HG02678 (cell line): ENCODE data around the gene LDHD.

Source experiments
- ATAC-seq: cut with Tn5 transposase; IDR thresholded peaks from one replicate; pipeline ENCODE4 v1.9.1; 2021; ENCODE audit warnings: mild to moderate bottlenecking, moderate library complexity; ENCODE audit not compliant: unreplicated experiment

Gene LDHD

DNA sequence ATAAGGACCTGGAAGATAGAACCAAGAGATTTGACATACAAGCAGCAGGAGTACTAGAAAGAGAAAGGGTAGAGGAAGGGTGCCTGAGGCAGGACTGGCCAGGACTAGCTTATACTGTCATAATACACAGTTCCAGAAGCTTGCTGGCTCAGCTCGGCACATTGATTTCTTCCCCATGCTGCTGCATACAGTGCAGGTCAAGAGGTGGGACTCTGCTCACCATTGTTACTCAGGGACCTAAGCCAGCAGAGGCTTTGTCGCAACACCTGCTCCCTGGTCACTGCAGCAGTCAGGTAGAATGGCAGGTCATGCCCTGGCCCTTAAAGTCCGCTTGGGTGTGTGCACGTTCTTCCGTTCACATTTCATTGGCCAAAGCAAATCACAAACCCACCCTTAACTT is 32.8 kb downstream of the LDHD start:
- ATAC-seq: no peak

DNA sequence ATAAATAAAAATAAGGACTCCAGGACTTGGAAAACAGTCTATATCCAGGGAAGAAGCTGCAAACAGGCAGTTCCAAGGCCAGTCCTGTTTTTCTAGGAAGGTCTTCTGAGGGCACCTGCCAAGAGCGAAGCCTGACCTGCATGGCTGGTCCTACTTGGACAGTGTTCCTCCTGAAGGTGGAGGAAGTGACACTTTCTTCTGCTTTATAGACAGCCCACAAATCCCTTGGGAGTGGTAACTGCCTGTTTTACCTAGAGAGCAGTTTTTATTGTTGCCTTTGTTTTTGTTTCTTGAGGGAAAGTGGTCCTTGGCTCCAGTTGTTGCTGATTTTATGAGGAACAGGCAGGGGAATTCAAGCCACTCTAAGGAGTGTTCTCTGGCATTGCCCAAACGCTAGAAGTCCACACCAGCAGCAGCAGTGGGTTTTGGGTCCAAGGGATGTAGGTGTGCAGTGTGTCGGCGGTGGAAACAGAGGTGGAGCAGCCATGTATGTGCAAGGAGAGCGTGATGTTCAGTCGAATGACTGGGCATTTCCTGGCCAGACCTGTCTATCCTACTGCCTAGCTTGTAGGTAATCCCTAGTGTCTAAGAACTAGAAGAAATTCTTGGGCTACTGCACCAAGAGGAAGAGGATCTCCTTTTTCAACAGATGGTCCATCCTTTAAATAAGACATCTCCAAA is 35.3 kb downstream of the LDHD start:
- no peak for ATAC-seq

DNA sequence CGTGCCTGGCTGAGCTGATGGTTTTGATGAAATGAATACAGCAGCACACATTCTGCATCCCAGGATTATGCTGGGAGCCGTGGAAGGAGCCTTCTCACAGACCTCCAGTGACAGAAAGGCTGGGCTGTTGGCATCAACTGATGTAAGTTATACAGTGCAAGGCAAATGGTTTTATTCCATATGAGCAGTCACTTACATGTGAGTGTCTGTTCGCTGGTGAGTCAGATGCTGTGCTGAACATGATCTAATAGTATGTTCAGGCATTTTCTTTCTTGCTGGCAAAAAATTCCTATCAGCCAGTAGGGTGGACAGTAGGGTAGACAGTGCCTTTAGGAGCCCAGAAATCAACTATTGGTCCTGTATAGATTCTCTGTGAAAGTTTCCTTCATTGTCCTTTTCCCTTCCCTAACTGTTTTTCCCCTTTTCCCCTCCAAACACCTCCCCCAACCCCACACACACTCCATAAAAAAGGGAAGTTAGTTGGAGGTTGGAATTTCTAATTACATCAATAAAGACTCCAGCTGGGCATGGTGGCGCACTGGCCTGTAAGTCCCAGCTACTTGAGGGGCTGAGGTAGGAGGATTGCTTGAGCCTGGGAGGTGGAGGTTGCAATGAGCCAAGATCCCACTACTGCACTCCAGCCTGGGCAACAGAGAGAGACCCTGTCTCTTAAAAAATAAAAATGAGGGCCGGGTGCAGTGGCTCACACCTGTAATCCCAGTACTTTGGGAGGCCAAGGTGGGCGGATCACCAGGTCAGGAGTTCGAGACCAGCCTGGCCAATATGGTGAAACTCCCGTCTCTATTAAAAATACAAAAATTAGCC is 36.2 kb downstream of the LDHD start:
- ATAC-seq: no peak

DNA sequence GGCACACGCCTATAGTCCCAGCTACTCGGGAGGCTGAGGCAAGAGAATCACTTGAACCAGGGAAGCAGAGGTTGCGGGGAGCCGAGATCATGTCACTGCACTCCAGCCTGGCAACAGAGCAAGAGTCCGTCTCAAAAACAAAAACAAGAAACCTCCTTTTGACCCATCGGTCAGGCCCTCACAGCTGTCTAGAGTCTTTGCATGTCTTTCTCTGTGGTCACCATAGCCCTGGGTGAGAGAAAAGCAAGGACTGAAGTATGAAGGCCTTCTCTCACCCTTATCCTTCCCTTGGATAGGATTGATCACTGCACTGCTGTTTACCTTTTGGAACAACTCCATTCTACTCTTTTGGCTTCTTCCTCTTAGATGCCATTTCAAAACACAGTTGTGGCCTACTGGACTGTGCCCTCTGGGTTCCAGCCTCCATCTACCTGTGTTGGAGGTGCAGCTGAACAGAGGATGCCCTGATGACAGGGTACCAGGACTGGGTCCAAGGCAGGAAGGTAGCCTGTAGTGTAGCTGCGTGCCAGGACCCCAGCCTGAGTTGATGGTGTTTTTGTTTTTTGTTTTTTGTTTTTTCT is 37.1 kb downstream of the LDHD start:
- no peak for ATAC-seq

DNA sequence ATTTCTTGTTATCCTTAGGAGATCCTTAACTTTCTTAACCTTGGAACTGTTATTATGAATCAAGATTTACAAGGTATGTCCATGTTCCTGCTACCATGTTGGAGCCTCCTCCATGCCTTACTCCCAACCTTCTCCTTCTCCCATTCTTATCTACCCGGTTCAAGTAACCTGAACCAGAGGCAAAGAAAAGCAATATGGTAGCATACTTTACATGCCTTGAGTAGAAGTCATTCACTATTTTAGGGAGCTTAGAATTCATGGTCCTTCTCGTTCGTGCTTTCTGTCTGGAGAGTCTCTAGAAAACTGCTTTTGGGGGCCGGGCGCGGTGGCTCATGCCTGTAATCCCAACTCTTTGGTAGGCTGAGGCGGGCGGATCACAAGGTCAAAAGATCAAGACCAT is 37.7 kb downstream of the LDHD start:
- ATAC-seq: no peak

DNA sequence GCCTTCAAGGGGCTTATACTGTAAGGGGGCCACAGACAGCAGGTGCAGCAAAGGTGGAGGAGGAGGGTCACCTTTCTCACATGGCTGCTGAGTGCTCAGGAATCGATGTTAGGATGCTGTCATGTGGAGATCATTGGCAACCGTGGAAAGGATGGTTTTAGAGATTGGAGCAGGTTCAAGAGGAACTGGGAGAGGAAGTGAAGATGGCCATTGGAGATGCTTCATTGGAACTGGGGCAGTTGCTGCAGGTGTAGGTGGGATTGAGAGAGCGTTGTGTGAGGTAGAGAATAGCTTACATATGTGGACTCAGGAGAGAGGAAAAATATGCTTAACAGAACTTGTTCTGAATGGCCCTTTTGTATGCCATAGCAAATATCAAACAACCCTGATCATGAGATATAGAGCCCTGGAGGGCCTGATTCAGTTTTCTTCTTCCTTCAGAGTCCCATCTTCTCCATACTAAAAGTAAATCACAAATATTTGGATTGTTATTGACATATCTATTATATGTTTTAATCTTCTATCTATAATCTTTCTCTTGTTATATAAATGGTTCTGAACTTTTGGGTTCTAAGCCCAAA is 40.8 kb downstream of the LDHD start:
- no peak for ATAC-seq

DNA sequence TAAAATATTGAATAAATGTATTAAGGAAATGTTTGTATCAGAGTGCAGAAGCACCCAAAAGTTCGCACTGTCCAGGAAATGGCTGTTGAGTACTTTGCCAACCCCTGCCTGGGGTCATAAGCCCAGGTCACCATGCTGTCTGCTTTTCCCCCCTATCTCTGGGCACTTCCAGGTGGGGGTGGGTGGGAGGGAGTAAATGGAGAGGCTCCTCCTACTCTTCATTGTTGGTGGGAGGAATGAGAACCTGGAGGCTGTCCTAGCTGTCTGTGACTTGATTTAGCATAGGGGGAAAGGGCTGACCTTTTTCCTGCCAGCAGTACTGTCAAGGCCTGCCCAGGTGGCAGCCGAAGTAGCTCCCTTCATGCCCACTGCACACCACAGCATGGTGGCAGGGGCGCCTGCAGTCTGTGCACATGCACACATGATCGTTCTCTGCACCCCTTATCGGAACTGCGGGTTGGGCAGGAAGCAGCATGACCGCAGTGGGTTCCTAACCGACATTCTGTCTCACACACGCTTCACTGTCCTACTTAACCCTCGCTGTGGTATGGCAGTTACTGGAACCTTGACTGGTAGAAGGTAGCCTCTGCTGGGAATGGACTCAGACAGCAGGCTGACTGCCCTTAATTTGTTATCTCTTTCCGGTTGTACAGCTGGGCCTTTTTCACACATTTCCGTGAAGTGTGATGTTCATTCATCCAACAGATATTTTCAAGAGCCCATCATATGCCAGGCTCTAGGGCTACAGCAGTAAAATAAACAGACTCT is 41.5 kb downstream of the LDHD start:
- ATAC-seq: peak; percentile 98

DNA sequence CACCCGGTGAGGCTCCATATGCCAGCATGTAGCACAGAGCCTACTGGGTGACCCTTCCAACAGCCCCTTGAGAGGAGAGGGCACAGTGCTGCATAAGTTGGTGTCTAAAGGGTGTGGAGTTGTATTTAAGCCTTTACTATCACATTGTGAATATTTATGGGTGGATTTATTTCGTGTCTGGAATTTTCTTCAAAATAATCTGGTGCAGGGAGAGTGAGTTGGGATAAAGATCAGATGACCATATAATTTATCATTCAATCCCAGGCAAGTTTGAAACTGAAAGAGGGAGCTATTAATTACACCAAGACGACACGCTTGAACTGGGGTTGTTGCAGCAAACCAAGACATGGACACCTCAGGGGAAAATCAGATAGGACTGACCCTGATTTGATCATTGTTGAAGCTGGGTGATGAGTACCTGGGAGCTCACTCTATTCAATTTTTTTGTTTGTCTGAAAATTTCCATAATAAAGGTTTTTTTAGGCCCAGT is 42.2 kb downstream of the LDHD start:
- no peak for ATAC-seq

DNA sequence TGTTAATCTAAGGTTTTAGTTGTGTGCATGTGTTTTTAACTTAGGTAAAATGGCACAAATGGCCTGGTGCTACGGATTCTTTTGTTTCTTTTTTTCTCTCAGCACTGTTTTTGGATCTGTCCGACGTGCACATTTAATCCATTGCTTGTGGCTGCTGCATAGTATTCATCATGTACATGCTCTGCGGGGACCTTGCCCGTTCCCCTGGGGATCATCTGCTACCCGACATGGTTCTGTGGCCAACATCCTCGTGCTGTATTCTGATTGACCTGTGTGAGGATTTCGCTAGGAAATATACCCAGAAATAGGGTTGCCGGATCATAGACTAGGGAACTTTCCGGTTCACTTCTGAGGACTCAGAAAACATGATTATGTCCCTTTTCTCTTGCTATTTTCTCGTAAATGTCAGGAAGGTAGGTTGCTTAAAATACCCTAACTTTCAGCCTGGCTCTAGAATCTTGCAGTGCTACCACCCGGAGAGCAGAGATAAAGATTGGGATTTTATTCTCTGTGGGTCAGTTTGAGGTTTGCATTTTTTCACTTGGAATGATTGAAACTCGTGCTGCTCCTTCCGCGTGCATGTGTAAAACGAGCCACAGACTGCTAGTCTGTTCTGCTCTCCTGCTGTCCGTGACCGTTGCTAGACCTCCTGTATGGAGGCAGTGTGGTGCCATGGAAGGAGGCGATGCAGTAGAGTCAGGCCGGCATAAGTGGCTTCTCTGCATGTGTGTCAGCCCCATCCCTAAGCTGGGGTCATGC is 42.9 kb downstream of the LDHD start:
- ATAC-seq: no peak

DNA sequence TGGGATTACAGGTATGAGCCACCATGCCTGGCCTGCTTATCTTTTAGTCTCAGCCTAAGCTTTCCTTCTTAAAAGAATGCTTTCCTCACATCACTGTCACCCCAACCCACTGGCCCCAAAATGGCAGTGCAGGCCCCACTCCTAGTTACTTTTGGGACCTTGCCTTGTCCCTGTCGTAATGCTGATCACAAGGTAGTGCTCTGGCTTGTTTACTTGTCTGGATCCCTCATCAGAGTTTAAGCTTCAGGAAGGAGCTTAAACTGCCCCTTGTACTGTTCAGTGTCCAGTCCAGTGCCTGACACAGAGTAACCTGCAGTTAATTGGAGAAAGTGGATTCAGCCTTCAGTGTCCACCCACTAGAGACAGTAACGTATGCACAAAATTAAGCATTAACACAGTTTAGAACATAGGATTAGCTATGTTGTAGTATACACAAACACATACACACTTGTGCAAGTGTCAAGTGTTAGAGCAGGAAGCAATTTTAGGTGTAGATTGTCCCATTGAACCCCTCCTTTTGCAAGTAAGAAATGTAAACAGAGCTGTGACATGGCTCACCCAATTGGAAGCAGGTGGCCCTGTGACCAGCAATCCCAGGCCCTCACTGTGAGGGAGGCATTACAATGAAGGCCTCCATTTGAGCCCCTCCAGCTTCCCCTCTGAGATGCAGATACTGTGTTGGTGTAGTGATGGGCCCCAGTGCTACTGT is 44.2 kb downstream of the LDHD start:
- no peak for ATAC-seq

DNA sequence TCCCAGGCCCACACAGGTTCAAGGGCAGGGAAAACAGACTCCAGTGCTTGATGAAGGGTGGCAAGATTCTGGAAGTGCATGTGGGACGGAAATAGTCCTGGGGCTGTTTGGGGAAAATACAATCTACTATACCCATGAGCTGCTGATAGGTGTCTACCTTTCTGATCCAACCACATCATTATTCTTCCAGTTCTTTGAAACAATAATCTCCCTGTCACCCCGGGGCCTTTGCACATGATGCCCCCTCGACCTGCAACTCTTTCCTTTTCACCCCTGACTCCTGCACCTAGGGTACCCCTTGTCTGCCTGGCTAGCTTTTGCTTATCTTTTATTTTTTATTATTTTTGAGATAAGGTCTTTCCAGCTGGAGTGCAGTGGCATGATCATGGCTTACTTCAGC is 45.0 kb downstream of the LDHD start:
- ATAC-seq: no peak

DNA sequence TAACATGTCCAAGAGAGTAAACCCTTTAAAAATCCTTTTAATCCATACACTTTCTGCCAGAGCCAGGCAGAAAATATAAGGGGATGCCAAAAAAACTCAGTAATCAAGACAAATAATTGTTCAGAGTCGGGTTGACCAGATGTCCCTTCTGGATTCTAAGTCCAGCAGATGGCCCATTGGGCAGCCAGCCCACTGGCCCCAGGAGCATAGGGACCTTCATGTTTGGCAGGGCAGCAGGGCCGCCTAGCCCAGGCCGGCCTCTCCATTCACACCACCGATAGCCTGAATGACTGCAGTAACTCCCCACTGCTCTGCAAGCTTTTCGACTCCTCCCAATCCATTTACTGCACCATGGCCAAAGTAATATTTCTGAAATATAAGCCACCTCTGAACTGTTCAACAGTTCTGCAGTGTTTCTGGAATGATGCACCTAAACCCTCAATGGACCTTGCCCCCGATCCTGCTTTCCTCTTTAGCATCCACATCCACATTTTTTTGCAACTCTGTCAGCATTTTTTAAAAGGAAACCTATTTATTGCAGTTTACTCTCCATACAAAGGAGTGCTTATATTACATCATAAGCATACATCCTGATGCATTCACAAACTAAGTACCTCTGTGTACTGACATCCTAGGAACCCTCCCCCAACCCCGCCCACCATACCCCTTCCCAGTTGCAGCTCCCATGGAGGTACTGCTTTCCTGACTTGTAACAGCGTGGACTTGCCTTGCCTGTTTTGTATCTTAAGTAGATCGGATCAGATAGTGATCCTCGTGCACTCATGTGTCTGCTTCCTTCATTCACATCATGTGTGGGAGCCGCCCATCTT is 46.4 kb downstream of the LDHD start:
- ATAC-seq: no peak

DNA sequence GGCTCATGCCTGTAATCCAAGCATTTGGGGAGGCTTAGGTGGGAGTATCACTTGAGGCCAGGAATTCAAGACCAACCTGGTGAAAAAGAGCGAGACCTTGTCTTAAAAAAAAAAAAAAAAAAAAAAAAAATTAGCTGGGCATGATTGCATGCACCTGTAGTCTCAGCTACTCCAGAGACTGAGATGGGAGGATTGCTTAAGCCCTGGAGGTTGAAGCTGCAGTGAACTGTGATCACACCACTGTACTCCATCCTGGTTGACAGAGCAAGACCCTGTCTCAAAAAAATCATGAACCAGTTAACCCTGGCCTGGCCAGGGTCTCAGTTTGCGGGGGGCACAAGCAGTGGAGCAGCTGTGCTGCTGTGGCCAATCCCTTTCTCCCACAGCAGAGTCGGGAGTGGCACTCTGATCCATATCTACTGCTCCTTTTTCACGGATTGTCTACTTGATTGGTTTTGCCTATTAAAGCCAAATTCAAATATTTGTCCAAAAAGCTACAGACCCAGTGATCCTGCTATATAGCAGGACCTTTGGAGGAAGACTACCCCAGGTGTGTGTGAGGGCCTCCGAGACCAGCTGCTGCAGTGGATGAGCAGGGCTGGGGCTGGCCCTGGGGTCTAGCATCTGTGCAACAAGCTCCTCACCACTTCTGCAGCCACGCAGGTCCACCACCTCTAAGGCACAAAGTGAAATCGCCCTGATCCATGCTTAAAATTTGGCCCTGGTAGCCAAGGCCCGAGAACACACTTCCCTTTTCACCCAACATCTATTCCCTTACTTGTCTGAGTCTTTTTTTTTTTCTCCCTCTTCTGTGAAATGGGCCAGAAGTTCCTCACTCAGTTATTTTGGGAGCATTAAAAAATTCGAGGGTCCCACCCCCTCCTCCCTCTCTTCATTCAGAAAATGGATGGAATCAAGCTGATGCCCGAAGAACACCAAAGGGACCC is 48.2 kb downstream of the LDHD start:
- no peak for ATAC-seq

DNA sequence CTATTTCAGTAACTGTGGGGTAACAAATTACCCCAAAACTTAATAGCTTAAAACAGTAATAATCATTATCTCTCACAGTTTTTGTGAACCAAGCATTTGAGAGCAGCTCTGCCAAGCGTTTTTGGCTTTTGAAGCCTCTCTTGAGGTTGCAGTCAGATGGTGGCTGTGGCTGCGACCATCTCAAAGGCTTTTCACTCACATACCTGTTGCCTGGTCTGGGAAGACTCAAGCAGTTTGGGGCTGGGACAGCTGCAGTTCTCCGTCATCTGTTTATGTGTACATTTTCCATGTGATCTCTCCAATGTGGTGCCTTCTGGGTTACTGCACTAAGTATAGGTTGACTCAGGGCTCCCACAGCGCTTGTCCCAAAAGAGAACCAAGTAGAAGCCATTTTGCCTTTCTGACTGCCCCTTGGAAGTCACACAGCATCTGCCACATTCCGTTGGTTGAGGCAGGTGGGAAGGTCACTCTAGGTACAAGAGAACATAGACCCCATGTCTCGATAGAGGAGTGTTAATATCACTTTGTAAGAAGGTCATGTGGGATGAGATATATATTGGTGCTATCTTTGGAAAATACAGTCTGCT is 49.6 kb downstream of the LDHD start:
- no peak for ATAC-seq

DNA sequence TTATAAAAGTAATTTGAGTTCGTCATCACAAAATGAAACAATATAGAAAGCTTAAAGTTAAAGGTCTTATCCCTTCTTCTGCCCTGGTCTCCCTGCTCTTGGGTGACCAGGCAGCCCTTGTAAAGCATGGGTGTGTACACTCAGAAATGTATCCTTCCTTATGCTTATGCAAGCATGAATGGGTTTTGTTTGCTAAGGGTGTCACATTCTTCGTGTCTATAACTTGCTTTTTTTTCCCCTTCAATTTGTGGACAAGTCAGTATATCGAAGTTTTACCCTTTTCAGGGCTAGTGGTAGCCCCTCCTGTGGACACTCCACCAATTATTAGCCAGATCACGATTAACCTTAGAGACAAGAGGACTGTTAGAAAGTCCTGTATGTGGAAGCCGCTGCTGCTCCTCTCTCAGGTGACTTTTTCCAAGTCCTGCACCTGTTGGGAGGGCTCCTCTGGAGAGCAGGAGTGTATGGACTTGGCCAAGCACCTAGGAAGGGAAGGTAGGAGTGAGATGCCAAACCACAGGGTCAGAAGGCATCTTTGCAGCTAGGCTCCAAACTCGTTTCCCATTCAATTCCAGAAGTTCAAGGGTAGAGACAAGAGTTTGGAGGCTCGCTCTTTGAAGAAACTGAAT is 50.9 kb downstream of the LDHD start:
- no peak for ATAC-seq

DNA sequence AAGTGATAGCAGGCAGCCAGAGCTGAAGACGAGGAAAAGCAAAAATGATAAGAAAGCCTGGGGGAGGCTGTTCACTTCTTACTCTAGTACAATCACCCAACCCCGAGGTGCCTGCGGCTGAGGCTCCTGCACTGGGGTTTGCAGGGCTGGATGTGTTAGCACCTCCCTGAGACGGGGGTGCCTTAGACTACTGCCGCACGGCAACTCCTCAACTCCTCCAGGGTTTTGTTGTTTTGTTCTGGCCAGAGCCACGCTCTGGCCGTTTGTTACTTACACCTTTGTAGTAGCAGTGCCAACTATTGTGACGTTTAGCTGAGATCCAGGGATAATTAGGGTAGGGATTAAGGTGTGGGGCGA is 51.5 kb downstream of the LDHD start:
- ATAC-seq: peak; percentile 50
